Esophagus muscularis mucosa (tissue), 3 donors: ENCODE results near the gene RAB37.

Experiments
- POLR2A ChIP-seq: fragments of 450-650 bp; IDR thresholded peaks from one replicate; pipeline ENCODE4 v1.6.1; 2017; ENCODE audit warnings: antibody characterized with exemption, moderate library complexity, mild to moderate bottlenecking, low read depth
- TF ChIP-seq, protein P1 (sequence below), 3 experiments: fragments of 200-600 bp in 2 of 3; fragments of 450-650 bp in 1 of 3; sonication (generic) in 2 of 3; IDR thresholded peaks; one replicate each; pipeline ENCODE4 v1.5.1; 2017 to 2019; ENCODE audit warnings: antibody characterized with exemption in 3 of 3, mild to moderate bottlenecking in 2 of 3, moderate library complexity in 1 of 3

DNA sequence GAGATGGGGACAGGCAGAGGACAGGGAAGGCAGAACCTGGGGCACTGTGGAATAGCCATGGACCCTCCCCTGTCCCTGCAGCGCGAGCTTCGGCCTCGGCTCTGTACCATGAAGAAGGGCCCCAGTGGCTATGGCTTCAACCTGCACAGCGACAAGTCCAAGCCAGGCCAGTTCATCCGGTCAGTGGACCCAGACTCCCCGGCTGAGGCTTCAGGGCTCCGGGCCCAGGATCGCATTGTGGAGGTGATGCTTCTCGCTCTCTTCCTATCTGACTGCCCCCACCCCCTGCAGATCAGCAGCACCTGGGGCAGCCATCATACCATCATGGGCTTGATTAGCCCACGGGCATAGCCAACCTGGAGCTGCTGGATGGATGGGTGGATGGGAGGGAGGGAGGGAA, 24.9 kb downstream of the RAB37 start:
- no peak for TF ChIP-seq POLR2A
- TF ChIP-seq, protein P1, sequence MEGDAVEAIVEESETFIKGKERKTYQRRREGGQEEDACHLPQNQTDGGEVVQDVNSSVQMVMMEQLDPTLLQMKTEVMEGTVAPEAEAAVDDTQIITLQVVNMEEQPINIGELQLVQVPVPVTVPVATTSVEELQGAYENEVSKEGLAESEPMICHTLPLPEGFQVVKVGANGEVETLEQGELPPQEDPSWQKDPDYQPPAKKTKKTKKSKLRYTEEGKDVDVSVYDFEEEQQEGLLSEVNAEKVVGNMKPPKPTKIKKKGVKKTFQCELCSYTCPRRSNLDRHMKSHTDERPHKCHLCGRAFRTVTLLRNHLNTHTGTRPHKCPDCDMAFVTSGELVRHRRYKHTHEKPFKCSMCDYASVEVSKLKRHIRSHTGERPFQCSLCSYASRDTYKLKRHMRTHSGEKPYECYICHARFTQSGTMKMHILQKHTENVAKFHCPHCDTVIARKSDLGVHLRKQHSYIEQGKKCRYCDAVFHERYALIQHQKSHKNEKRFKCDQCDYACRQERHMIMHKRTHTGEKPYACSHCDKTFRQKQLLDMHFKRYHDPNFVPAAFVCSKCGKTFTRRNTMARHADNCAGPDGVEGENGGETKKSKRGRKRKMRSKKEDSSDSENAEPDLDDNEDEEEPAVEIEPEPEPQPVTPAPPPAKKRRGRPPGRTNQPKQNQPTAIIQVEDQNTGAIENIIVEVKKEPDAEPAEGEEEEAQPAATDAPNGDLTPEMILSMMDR (IDR thresholded peaks at IDR 0.05): no peak
